WTC11 (cell line): ENCODE data around the gene GLRX2. TPM values are rescaled to one million over a fixed set of nuclear protein-coding genes. Genes with fewer than 3 reads are reported as not detected.

Experiments used
- AFF4 ChIP-seq: sonication (generic); formaldehyde crosslinking; IDR thresholded peaks from 2 replicates; pipeline ENCODE4 v1.8.1; 2023; ENCODE audit warnings: mild to moderate bottlenecking, missing genetic modification reagents, borderline replicate concordance
- ARID4B ChIP-seq: sonication (generic); formaldehyde crosslinking; IDR thresholded peaks from 2 replicates; pipeline ENCODE4 v1.8.0; 2023; ENCODE audit warnings: missing genetic modification reagents, mild to moderate bottlenecking, borderline replicate concordance
- ATF3 ChIP-seq: sonication (generic); formaldehyde crosslinking; conservative IDR thresholded peaks from 2 replicates; pipeline ENCODE4 v1.8.1; 2022; ENCODE audit warnings: mild to moderate bottlenecking, missing genetic modification reagents
- CBFB ChIP-seq: sonication (generic); formaldehyde crosslinking; IDR thresholded peaks from 2 replicates; pipeline ENCODE4 v1.8.1; 2022; ENCODE audit warnings: mild to moderate bottlenecking, low read depth, missing genetic modification reagents
- E2F1 ChIP-seq: sonication (generic); formaldehyde crosslinking; IDR thresholded peaks from 2 replicates; pipeline ENCODE4 v1.8.0; 2022; ENCODE audit warnings: mild to moderate bottlenecking, missing genetic modification reagents
- E2F5 ChIP-seq: sonication (generic); formaldehyde crosslinking; IDR thresholded peaks from 2 replicates; pipeline ENCODE4 v1.8.1; 2022; ENCODE audit warnings: mild to moderate bottlenecking, moderate library complexity, missing genetic modification reagents
- ELF4 ChIP-seq: sonication (generic); formaldehyde crosslinking; IDR thresholded peaks from 2 replicates; pipeline ENCODE4 v1.8.1; 2022; ENCODE audit warnings: low read depth, mild to moderate bottlenecking, moderate library complexity, missing genetic modification reagents
- FOXJ3 ChIP-seq: sonication (generic); formaldehyde crosslinking; IDR thresholded peaks from 2 replicates; pipeline ENCODE4 v1.9.0; 2021; ENCODE audit warnings: missing genetic modification reagents, mild to moderate bottlenecking, borderline replicate concordance
- FOXP4 ChIP-seq: sonication (generic); formaldehyde crosslinking; IDR thresholded peaks from 2 replicates; pipeline ENCODE4 v1.8.0; 2022; ENCODE audit warnings: mild to moderate bottlenecking, missing genetic modification reagents
- GRHL2 ChIP-seq: fragments of 250-450 bp; sonication (Bioruptor Pico); IDR thresholded peaks from 2 replicates; pipeline ENCODE4 v1.8.0; 2022; ENCODE audit warnings: mild to moderate bottlenecking, moderate library complexity; ENCODE audit not compliant: insufficient replicate concordance, severe bottlenecking
- GTF2I ChIP-seq: fragments of 250-450 bp; sonication (Bioruptor Pico); conservative IDR thresholded peaks from 2 replicates; pipeline ENCODE4 v1.4.0; 2021; ENCODE audit warnings: mild to moderate bottlenecking
- IRF2 ChIP-seq: sonication (generic); formaldehyde crosslinking; IDR thresholded peaks from 2 replicates; pipeline ENCODE4 v1.8.0; 2022; ENCODE audit warnings: low read depth, missing genetic modification reagents, borderline replicate concordance
- NR3C1 ChIP-seq: sonication (generic); formaldehyde crosslinking; conservative IDR thresholded peaks from 2 replicates; pipeline ENCODE4 v1.8.1; 2023; ENCODE audit warnings: low read depth, mild to moderate bottlenecking, missing genetic modification reagents
- PRDM15 ChIP-seq: sonication (generic); formaldehyde crosslinking; IDR thresholded peaks from 2 replicates; pipeline ENCODE4 v1.8.0; 2022; ENCODE audit warnings: missing genetic modification reagents
- PREB ChIP-seq: sonication (generic); formaldehyde crosslinking; IDR thresholded peaks from 2 replicates; pipeline ENCODE4 v1.8.1; 2022; ENCODE audit warnings: mild to moderate bottlenecking, missing genetic modification reagents, moderate library complexity, borderline replicate concordance
- SOX15 ChIP-seq: fragments of 250-450 bp; sonication (Bioruptor Pico); IDR thresholded peaks from 2 replicates; pipeline ENCODE4 v1.9.0; 2021; ENCODE audit warnings: mild to moderate bottlenecking
- TEAD1 ChIP-seq: sonication (generic); formaldehyde crosslinking; IDR thresholded peaks from 2 replicates; pipeline ENCODE4 v1.8.0; 2022; ENCODE audit warnings: mild to moderate bottlenecking, missing genetic modification reagents
- ZNF219 ChIP-seq: sonication (generic); formaldehyde crosslinking; IDR thresholded peaks from 2 replicates; pipeline ENCODE4 v1.8.0; 2023; ENCODE audit warnings: missing genetic modification reagents, mild to moderate bottlenecking, borderline replicate concordance
- ZNF416 ChIP-seq: fragments of 250-450 bp; sonication (Bioruptor Pico); IDR thresholded peaks from 2 replicates; pipeline ENCODE4 v1.9.0; 2021; ENCODE audit warnings: mild to moderate bottlenecking, inconsistent platforms
- total RNA-seq: library from RNA; stranded (reverse); gene quantifications from 3 replicates; pipeline ENCODE4 v1.2.3, GENCODE V29; 2021

Gene GLRX2
- total RNA-seq, 1 experiment from 2014 or later, result 8.4 TPM

- TF ChIP-seq E2F5 (peak; percentile 83), TEAD1 (peak; percentile 95), SOX15 (CRISPR knock-in tag) (no peak), FOXJ3 (no peak), PREB (CRISPR knock-in tag) (no peak), IRF2 (no peak), GTF2I (no peak), ZNF416 (CRISPR knock-in tag) (no peak), GRHL2 (no peak), ARID4B (CRISPR knock-in tag) (peak; percentile 95), ZNF219 (CRISPR knock-in tag) (peak; percentile 71; the same call in 1 of the 2 replicates), ELF4 (CRISPR knock-in tag) (no peak), PRDM15 (no peak), ATF3 (no peak), FOXP4 (peak; percentile 69; the same call in 1 of the 2 replicates), E2F1 (peak; percentile 58; the same call in 1 of the 2 replicates), CBFB (CRISPR knock-in tag) (no peak), NR3C1 (no peak), AFF4 (CRISPR knock-in tag) (peak; percentile 94)
These were observed 16.7 kb upstream of the GLRX2 start, which contains the start of gene CDC73 (continued) for GRCh38 chr1:193121616-193122593.
